H7 (cell line): ENCODE results near the gene CD84. TPM values are rescaled to one million over a fixed set of nuclear protein-coding genes. Genes with fewer than 3 reads are reported as not detected.
"Not testable (repeated sequence)": the region's sequence is repeated elsewhere in the genome, so short reads cannot be mapped to it uniquely, and the experiment has no call there.

Experiments used
- DNase-seq: peaks from one replicate; pipeline ENCODE4 v3.0.0; 2012
- H3K27me3 ChIP-seq: 2 replicates; pipeline ENCODE4 v1.6.0; 2011; ENCODE audit warnings: mild to moderate bottlenecking, low read length; ENCODE audit not compliant: control insufficient read depth, insufficient read depth
- H3K36me3 ChIP-seq: replicated peaks from 2 replicates; pipeline ENCODE4 v1.5.1; 2011; ENCODE audit warnings: low read length; ENCODE audit not compliant: control insufficient read depth, insufficient read depth
- H3K4me3 ChIP-seq: 2 replicates; pipeline ENCODE4 v1.5.1; 2011; ENCODE audit warnings: low read depth, mild to moderate bottlenecking, control low read depth, low read length, moderate library complexity; ENCODE audit not compliant: insufficient read depth
- total RNA-seq: library from RNA; depleted of rRNA; stranded (reverse); fragments of >200 nt; shearing (Covaris generic); gene quantifications from 2 replicates; pipeline ENCODE4 v1.2.3, GENCODE V29; 2014; rRNA removed

Gene CD84
- total RNA-seq, 1 experiment from 2014 or later, result not detected

DNA sequence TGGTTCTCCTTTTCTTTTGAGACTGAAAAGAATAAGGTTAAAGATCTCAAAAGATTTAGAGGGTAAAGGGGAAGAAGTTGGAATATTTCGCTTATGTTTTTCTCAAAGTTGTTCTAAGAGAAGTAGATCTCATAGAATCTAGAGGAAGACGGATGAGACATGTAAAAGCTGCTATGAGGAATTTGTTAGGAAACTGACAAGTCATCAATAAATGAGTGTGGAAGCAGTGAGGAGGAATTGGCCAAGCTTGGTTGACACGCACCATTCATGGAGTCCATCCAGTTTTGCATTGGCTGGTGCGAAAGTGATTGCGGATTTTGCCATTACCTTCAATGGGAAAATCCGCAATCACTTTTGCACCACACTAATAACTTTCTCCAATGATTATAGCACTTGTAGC, 76.2 kb downstream of the CD84 start:
- no peak for DNase-seq
- Histone ChIP-seq H3K4me3 (no peak overlapping the region), H3K36me3 (no peaks in the 10 kb centered on the region), H3K27me3 (no peaks in the 10 kb centered on the region; the same call in 1 of the 2 replicates)

DNA sequence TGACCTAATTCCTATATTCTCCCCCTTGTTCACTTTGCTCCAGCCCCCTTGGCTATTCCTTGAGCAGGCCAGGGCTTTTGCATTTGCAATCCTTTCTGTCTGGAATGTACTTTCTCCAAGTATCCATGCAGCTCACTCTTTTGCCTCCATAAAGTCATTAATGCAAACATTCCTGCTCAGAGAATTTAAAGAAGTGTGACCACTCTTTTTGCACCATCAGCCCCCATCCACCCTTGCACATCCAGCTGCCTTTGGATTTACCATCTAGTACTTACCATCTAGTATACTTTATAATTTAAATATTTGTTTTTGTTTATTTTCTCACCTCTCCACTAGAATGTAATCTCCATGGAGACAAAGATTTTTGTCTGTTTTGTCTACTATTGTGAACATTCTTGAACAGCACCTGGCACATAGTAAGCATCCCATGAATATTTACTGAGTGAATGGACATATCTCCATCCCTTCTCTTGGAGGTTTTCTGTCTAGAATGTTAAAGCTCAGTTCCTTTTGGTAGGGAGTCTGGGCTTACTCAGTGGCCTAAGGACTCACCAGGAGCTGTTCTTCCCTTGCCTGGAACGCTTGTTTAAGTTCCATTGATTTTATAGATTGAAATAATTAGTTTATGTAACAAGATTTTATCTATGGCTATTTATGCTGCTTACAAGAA, 78.8 kb downstream of the CD84 start:
- no peaks in the 10 kb centered on the region for H3K36me3 ChIP-seq

GRCh38 chr1:160499631-160500030, 79.7 kb downstream of the CD84 start:
- DNase-seq, result no peak
- no peaks in the 10 kb centered on the region; the same call in 1 of the 2 replicates for H3K27me3 ChIP-seq
- H3K4me3 ChIP-seq, result no peak overlapping the region
- no peaks in the 10 kb centered on the region for H3K36me3 ChIP-seq

More for the DNA sequence above, 78.8 kb downstream of the CD84 start:
- DNase-seq, result no peak
- Histone ChIP-seq H3K4me3 (no peak overlapping the region), H3K27me3 (no peaks in the 10 kb centered on the region; the same call in 1 of the 2 replicates)

GRCh38 chr1:160498301-160499065, 80.8 kb downstream of the CD84 start:
- not testable (repeated sequence) for DNase-seq, H3K4me3 ChIP-seq, H3K27me3 ChIP-seq, H3K36me3 ChIP-seq

DNA sequence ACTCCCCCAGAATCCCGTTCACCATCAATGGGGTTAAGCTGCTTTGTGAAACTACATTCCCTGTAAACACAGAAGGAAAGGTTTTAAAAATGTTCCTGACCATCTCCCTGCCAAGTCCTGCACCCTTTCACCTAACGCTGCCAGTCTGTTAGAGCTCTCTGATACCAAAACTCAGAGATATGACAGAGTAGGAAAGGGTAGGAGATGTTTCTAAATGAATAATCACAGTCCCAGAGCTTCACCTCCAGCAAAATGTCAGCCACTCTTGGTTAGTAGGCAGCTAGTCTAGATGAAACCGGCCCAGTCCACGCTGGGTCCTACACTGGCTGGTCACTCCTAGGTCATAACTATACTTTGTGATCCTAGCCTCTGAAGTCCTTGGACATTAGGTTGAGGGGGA, 83.0 kb downstream of the CD84 start:
- H3K4me3 ChIP-seq, result no peak overlapping the region
- H3K27me3 ChIP-seq, result no peaks in the 10 kb centered on the region
- DNase-seq, result no peak
- H3K36me3 ChIP-seq, result no peaks in the 10 kb centered on the region

- Histone ChIP-seq H3K36me3 (no peaks in the 10 kb centered on the region), H3K4me3 (no peak overlapping the region), H3K27me3 (no peaks in the 10 kb centered on the region)
- DNase-seq, result no peak
These were observed 84.7 kb downstream of the CD84 start for GRCh38 chr1:160494620-160495019.

DNA sequence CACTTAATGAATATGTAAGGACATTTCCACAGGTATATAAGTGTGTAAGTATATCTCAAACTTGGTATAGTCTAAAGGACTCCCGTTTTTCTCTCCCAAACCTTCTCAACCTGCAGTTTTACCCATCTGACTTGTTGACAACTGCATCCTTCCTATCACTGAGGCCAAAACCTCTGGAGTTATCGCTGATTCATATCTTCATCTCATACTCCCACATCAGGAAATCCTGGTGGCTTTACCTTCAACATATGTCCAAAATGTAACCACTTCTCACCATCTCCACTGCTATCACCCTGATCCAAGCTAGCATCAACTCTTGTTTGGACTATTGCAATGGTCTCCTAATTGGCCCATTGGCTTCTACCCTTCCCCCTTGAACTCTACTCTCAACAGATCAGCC, 86.7 kb downstream of the CD84 start:
- no peaks in the 10 kb centered on the region for H3K36me3 ChIP-seq
- no peaks in the 10 kb centered on the region for H3K27me3 ChIP-seq
- H3K4me3 ChIP-seq, result no peak overlapping the region
- DNase-seq, result no peak

- no peak overlapping the region for H3K4me3 ChIP-seq
These were observed 87.3 kb downstream of the CD84 start for GRCh38 chr1:160491981-160492380.

More at GRCh38 chr1:160491981-160492380, 87.3 kb downstream of the CD84 start:
- no peak for DNase-seq
- no peaks in the 10 kb centered on the region for H3K36me3 ChIP-seq
- H3K27me3 ChIP-seq, result no peaks in the 10 kb centered on the region

Other genes starting within 250 kb of the CD84 start
- gene COPA, start 236.2 kb downstream of the CD84 start, total RNA-seq, result 167 and 175 TPM in 2 replicates
- 83.4 and 94.3 TPM in 2 replicates for gene NCSTN, start 236.1 kb downstream of the CD84 start, total RNA-seq
- gene NHLH1, start 212.4 kb downstream of the CD84 start, total RNA-seq, result 0.21 and 0.30 TPM in 2 replicates
- 32.7 and 36.9 TPM in 2 replicates for gene VANGL2, start 178.9 kb downstream of the CD84 start, total RNA-seq
- gene SLAMF6, start 56.2 kb downstream of the CD84 start, total RNA-seq, result not detected in 2 replicates
- gene SLAMF1, start 67.5 kb upstream of the CD84 start, total RNA-seq, result not detected in 2 replicates
- 0.74 and 2.2 TPM in 2 replicates for gene CD48, start 132.3 kb upstream of the CD84 start, total RNA-seq
- 0.24 TPM in 1 of 2 replicates, not detected in the other for gene SLAMF7, start 159.8 kb upstream of the CD84 start, total RNA-seq
- gene LY9, start 216.7 kb upstream of the CD84 start, total RNA-seq, result 0.24 TPM in 1 of 2 replicates, not detected in the other